ENCODE data around the gene OR10H2. TPM values are rescaled to one million over a fixed set of nuclear protein-coding genes. Genes with fewer than 3 reads are reported as not detected.

Gene OR10H2
- total RNA-seq, 1 experiment from 2014 or later: not detected

GRCh38 chr19:15732388-15732787 lies 4.6 kb downstream of the OR10H2 start (continued):
- TF ChIP-seq ZNF416 (CRISPR knock-in tag; IDR thresholded peaks at IDR 0.05) (no peak), GTF2I (CRISPR knock-in tag; conservative IDR thresholded peaks at IDR 0.05) (no peak), TEAD1 (CRISPR knock-in tag; IDR thresholded peaks at IDR 0.05) (no peak), AFF4 (CRISPR knock-in tag; IDR thresholded peaks at IDR 0.05; ENCODE audit: borderline replicate concordance) (no peak)
- TF ChIP-seq, protein P1, sequence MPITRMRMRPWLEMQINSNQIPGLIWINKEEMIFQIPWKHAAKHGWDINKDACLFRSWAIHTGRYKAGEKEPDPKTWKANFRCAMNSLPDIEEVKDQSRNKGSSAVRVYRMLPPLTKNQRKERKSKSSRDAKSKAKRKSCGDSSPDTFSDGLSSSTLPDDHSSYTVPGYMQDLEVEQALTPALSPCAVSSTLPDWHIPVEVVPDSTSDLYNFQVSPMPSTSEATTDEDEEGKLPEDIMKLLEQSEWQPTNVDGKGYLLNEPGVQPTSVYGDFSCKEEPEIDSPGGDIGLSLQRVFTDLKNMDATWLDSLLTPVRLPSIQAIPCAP (CRISPR knock-in tag; IDR thresholded peaks at IDR 0.05): no peak

DNA sequence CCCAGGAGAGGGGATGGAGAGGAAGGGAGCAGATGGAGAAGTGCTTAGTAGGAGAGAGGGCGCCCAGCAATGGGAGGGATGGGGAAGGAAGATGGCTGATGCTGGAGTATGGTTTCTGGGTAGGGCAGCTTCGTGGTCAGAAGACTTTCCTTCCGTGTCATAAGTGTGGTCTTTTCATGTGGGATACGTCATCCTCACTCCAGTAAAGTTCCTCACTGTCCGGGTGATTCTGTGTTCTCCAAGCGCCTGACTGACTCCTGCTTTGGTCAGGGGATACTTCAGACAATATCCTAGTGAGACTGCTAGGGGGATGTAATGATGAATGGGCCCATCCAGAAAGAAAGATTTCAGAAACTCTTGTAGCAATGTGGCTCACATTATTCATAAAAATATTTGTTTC lies 6.1 kb downstream of the OR10H2 start:
- Mint-ChIP-seq H3K9me3 (peaks cover 77% of the 10 kb centered on the region), H3K4me1 (no peaks in the 10 kb centered on the region), H3K4me3 (no peak overlapping the region), H3K27me3 (ENCODE audit: low read depth) (peaks cover 4% of the 10 kb centered on the region), H3K36me3 (peaks cover 62% of the 10 kb centered on the region), H3K27ac (no peak overlapping the region)
- POLR2A ChIA-PET: no interaction called here
- CTCF ChIA-PET: no interaction called here
- ATAC-seq (no peak), DNase-seq (ENCODE audit: low spot score) (no peak)
- TF ChIP-seq, protein P2, sequence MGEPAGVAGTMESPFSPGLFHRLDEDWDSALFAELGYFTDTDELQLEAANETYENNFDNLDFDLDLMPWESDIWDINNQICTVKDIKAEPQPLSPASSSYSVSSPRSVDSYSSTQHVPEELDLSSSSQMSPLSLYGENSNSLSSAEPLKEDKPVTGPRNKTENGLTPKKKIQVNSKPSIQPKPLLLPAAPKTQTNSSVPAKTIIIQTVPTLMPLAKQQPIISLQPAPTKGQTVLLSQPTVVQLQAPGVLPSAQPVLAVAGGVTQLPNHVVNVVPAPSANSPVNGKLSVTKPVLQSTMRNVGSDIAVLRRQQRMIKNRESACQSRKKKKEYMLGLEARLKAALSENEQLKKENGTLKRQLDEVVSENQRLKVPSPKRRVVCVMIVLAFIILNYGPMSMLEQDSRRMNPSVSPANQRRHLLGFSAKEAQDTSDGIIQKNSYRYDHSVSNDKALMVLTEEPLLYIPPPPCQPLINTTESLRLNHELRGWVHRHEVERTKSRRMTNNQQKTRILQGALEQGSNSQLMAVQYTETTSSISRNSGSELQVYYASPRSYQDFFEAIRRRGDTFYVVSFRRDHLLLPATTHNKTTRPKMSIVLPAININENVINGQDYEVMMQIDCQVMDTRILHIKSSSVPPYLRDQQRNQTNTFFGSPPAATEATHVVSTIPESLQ (CRISPR knock-in tag; IDR thresholded peaks at IDR 0.05): no peak
- no peak for TF ChIP-seq FOXK1 (CRISPR knock-in tag; IDR thresholded peaks at IDR 0.05)
- no peak for TF ChIP-seq GTF2I (CRISPR knock-in tag; conservative IDR thresholded peaks at IDR 0.05)
- TF ChIP-seq ZNF671 (CRISPR knock-in tag; IDR thresholded peaks at IDR 0.05): no peak
- no peak for TF ChIP-seq PRRX2 (CRISPR knock-in tag; IDR thresholded peaks at IDR 0.05)
- TF ChIP-seq ARID4B (CRISPR knock-in tag; IDR thresholded peaks at IDR 0.05; ENCODE audit: borderline replicate concordance): no peak
- no peak for TF ChIP-seq TCF7 (CRISPR knock-in tag; IDR thresholded peaks at IDR 0.05; ENCODE audit: low read depth)
- TF ChIP-seq ZBTB43 (CRISPR knock-in tag; IDR thresholded peaks at IDR 0.05): no peak
- no peak for TF ChIP-seq ELF4 (CRISPR knock-in tag; IDR thresholded peaks at IDR 0.05; ENCODE audit: low read depth)
- TF ChIP-seq USF1 (CRISPR knock-in tag; IDR thresholded peaks at IDR 0.05): no peak
- no peak for TF ChIP-seq EMX1 (CRISPR knock-in tag; IDR thresholded peaks at IDR 0.05)
- no peak for TF ChIP-seq ZNF138 (CRISPR knock-in tag; conservative IDR thresholded peaks at IDR 0.05)
- no peak for TF ChIP-seq E2F1 (CRISPR knock-in tag; IDR thresholded peaks at IDR 0.05)
- no peak for TF ChIP-seq TP53 (CRISPR knock-in tag; IDR thresholded peaks at IDR 0.05)
- no peak for TF ChIP-seq FOXP4 (CRISPR knock-in tag; IDR thresholded peaks at IDR 0.05)
